DOHH2 (cell line): ENCODE data around the gene SGTA.

Source experiments
- H3F3A ChIP-seq: fragments of 200-600 bp; sonication (generic), shearing (Covaris generic); 2 replicates; pipeline ENCODE4 v1.6.0; 2016; ENCODE audit warnings: antibody characterized with exemption, mild to moderate bottlenecking; ENCODE audit not compliant: control insufficient read depth, insufficient read depth
- H3K27ac ChIP-seq: fragments of 200-600 bp; sonication (generic); 2 replicates; pipeline ENCODE4 v1.5.1; 2014; ENCODE audit warnings: low read depth, mild to moderate bottlenecking, low read length, moderate library complexity
- H3K27me3 ChIP-seq: fragments of 200-600 bp; sonication (generic); 2 replicates; pipeline ENCODE4 v1.6.1; 2014; ENCODE audit warnings: mild to moderate bottlenecking, low read length, mixed read lengths; ENCODE audit not compliant: control insufficient read depth
- H3K36me3 ChIP-seq: fragments of 200-600 bp; sonication (generic); 2 replicates; pipeline ENCODE4 v1.6.1; 2014; ENCODE audit warnings: mild to moderate bottlenecking, low read length, moderate library complexity, mixed read lengths; ENCODE audit not compliant: control insufficient read depth
- H3K4me1 ChIP-seq: fragments of 200-600 bp; sonication (generic); 2 replicates; pipeline ENCODE4 v1.6.1; 2014; ENCODE audit warnings: mild to moderate bottlenecking, low read length, mixed read lengths; ENCODE audit not compliant: control insufficient read depth
- H3K4me2 ChIP-seq: fragments of 200-600 bp; sonication (generic); 2 replicates; pipeline ENCODE4 v1.6.0; 2014; ENCODE audit warnings: mild to moderate bottlenecking, low read length, moderate library complexity
- H3K4me3 ChIP-seq: fragments of 200-600 bp; sonication (generic); 2 replicates; pipeline ENCODE4 v1.5.1; 2014; ENCODE audit warnings: mild to moderate bottlenecking, low read length, mixed read lengths
- H3K79me2 ChIP-seq: fragments of 200-600 bp; sonication (generic); 2 replicates; pipeline ENCODE4 v1.6.1; 2014; ENCODE audit warnings: mild to moderate bottlenecking, low read length, mixed read lengths; ENCODE audit not compliant: control insufficient read depth
- H3K9me2 ChIP-seq: fragments of 200-600 bp; sonication (generic); replicated peaks from 2 replicates; pipeline ENCODE4 v1.6.1; 2014; ENCODE audit warnings: mild to moderate bottlenecking, low read length, mixed read lengths; ENCODE audit not compliant: control insufficient read depth
- H3K9me3 ChIP-seq: fragments of 200-600 bp; sonication (generic); 2 replicates; pipeline ENCODE4 v1.6.1; 2014; ENCODE audit warnings: antibody characterized with exemption, low read length, mixed read lengths; ENCODE audit not compliant: control insufficient read depth, insufficient read depth
- H4K20me1 ChIP-seq: fragments of 200-600 bp; sonication (generic); 2 replicates; pipeline ENCODE4 v1.6.0; 2014; ENCODE audit warnings: low read depth, mild to moderate bottlenecking, antibody characterized with exemption, low read length, moderate library complexity; ENCODE audit not compliant: control insufficient read depth, insufficient read depth
- CTCF ChIP-seq: fragments of 200-600 bp; sonication (generic); IDR thresholded peaks from one replicate; pipeline ENCODE4 v1.5.1; 2014; ENCODE audit warnings: antibody characterized with exemption, mild to moderate bottlenecking, low read depth, low read length; ENCODE audit not compliant: poor library complexity, severe bottlenecking
- EZH2phosphoT487 ChIP-seq: fragments of 200-600 bp; sonication (generic); IDR thresholded peaks from 2 replicates; pipeline ENCODE4 v1.6.1; 2017; ENCODE audit warnings: borderline replicate concordance, mild to moderate bottlenecking, antibody characterized with exemption, low read length, moderate library complexity, mixed read lengths

The SGTA gene

DNA sequence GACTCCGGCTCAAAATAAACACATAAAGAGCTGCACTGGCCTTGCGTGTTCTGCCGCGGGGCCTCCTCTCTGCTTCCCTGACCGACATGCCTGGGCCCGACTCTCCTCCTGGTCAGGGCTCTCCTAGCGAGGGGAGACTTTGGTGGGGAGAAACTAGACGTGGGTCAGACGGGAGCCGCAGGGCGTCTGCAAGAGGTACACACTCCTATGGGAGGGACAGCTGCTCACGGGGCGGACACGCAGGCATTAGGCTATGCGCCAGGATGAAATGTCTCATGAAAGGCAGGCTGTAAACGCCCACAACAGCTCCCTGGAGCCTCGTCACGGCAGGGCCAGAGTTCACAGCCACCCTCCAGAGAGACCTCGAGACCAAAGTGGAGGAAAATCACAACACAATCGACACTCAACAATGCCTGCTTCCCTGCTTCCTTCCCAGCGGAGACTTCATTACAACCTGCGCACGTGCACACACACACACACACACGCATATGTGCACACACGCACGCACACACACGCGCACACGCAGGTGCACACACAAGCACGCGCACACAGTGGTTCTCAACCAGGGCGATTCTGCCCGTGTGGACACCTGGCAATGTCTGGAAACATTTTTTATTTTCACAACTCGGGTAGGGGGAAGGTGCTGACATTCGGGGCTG is 49.0 kb downstream of the SGTA start:
- no peak overlapping the region for H3K4me2 ChIP-seq
- no peak overlapping the region for H3K27ac ChIP-seq
- no peaks in the 10 kb centered on the region for H3K27me3 ChIP-seq
- no peak overlapping the region for H3K4me3 ChIP-seq
- TF ChIP-seq CTCF (no peak), EZH2phosphoT487 (no peak)
- peaks cover 12% of the 10 kb centered on the region for H3K4me1 ChIP-seq
- no peaks in the 10 kb centered on the region for H3K9me2 ChIP-seq
- H3K36me3 ChIP-seq = peaks cover 51% of the 10 kb centered on the region
- no peaks in the 10 kb centered on the region for H3F3A ChIP-seq
- H3K9me3 ChIP-seq = no peaks in the 10 kb centered on the region
- H4K20me1 ChIP-seq = 0 out of 2 replicates have a peak, but pooled peaks cover 4% of the 10 kb centered on the region
- H3K79me2 ChIP-seq = peaks cover 44% of the 10 kb centered on the region

DNA sequence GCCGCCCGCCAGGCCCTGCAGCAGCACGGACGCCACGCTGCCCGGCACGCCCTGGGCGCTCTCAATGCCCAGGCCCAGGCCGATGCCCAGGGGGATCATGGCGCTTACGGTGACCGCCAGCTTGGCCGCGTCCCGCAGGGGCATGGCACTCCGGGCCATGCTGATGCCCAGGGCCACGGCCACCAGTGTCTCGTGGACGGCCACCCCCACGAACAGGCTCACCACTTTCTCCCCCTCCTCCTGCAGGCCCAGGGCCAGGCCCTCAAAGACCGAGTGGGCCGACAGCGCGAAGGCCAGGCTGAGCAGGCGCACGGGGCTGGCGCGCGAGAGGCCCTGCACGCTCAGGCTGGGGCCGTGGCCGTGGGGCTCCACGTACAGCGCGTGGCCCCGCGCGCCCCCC is 50.2 kb downstream of the SGTA start:
- no peaks in the 10 kb centered on the region for H3K9me2 ChIP-seq
- peaks cover 47% of the 10 kb centered on the region for H3K36me3 ChIP-seq
- no peak overlapping the region for H3K27ac ChIP-seq
- 0 out of 2 replicates have a peak, but pooled peaks cover 4% of the 10 kb centered on the region for H4K20me1 ChIP-seq
- H3F3A ChIP-seq = no peaks in the 10 kb centered on the region
- TF ChIP-seq EZH2phosphoT487 = no peak
- TF ChIP-seq CTCF = no peak
- peaks cover 37% of the 10 kb centered on the region for H3K79me2 ChIP-seq
- no peak overlapping the region for H3K4me2 ChIP-seq
- H3K27me3 ChIP-seq = no peaks in the 10 kb centered on the region
- no peak overlapping the region for H3K4me3 ChIP-seq
- H3K4me1 ChIP-seq = peaks cover 11% of the 10 kb centered on the region
- no peaks in the 10 kb centered on the region for H3K9me3 ChIP-seq

- Histone ChIP-seq H4K20me1 (0 out of 2 replicates have a peak, but pooled peaks cover 4% of the 10 kb centered on the region), H3K9me2 (no peaks in the 10 kb centered on the region), H3K9me3 (no peaks in the 10 kb centered on the region), H3F3A (no peaks in the 10 kb centered on the region), H3K4me1 (peaks cover 11% of the 10 kb centered on the region), H3K27ac (no peak overlapping the region), H3K79me2 (peaks cover 33% of the 10 kb centered on the region), H3K4me2 (no peak overlapping the region), H3K27me3 (no peaks in the 10 kb centered on the region), H3K36me3 (peaks cover 47% of the 10 kb centered on the region), H3K4me3 (no peak overlapping the region)
- TF ChIP-seq EZH2phosphoT487 (no peak), CTCF (no peak)
Observed at GRCh38 chr19:2732157-2732725, 50.8 kb downstream of the SGTA start.
